ENCODE data around the gene ASCC1. TPM values are rescaled to one million over a fixed set of nuclear protein-coding genes. Genes with fewer than 3 reads are reported as not detected.

ASCC1 gene
- polyA plus RNA-seq, 1 donor (not counting 4 experiments of a cell fraction or from before 2014, with no cell fraction given), result 32.9 TPM

DNA sequence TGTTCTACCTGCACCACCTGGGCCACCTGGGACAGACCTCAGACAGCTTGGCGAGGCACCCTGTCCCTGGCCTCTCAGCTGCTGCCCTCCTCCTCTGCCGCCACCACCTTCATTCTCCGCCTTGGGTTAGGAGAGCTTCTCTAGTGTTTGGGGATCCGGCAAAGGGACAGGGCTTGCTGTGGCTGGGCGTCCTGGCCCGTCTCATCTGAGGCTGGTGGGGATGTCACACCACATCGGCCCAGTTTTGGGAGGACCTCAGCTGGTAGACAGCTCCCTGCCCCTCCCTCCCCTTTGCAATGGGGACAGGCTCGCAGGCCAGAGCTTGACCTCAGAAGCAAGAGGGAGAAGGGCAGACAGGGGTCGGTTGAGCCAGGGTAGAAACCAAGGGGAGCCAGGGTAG is 154.1 kb downstream of the ASCC1 start:
- no peak overlapping the region for H2AFZ ChIP-seq (ENCODE audit: control insufficient read depth, low read length)
- peaks cover 13% of the 10 kb centered on the region for H3K27me3 ChIP-seq (ENCODE audit: control insufficient read depth, extremely low read depth, insufficient read depth, low read length)
- no peak overlapping the region for H3K9ac ChIP-seq (ENCODE audit: control insufficient read depth, extremely low read depth, insufficient read depth, low read length)
- no peak overlapping the region for H3K4me3 ChIP-seq (ENCODE audit: control insufficient read depth in 2 of 3, extremely low read depth in 1 of 3, insufficient read depth in 2 of 3, low read depth in 1 of 3, low read length in 3 of 3)
- dilution Hi-C loops (cut with MboI; ENCODE audit: extremely low pct_ligation_motif_present, low sequenced_read_pairs), result no loop called here
- DNase-seq (ENCODE audit: low read depth, low spot score) (no peak), FAIRE-seq (no peak)
- H4K20me1 ChIP-seq (ENCODE audit: control insufficient read depth, extremely low read depth, insufficient read depth, low read length), result no peaks in the 10 kb centered on the region
- no peaks in the 10 kb centered on the region for H3K36me3 ChIP-seq (ENCODE audit: control insufficient read depth in 2 of 2, extremely low read depth in 1 of 2, insufficient read depth in 2 of 2, low read length in 2 of 2)
- H3K27ac ChIP-seq (ENCODE audit: control insufficient read depth, insufficient read depth, low read length), result no peak overlapping the region
- H3K9me3 ChIP-seq (ENCODE audit: control insufficient read depth, low read depth, low read length), result no peaks in the 10 kb centered on the region
- no peak for TF ChIP-seq EZH2 (IDR thresholded peaks at IDR 0.05; ENCODE audit: low read length)
- TF ChIP-seq, protein P1, sequence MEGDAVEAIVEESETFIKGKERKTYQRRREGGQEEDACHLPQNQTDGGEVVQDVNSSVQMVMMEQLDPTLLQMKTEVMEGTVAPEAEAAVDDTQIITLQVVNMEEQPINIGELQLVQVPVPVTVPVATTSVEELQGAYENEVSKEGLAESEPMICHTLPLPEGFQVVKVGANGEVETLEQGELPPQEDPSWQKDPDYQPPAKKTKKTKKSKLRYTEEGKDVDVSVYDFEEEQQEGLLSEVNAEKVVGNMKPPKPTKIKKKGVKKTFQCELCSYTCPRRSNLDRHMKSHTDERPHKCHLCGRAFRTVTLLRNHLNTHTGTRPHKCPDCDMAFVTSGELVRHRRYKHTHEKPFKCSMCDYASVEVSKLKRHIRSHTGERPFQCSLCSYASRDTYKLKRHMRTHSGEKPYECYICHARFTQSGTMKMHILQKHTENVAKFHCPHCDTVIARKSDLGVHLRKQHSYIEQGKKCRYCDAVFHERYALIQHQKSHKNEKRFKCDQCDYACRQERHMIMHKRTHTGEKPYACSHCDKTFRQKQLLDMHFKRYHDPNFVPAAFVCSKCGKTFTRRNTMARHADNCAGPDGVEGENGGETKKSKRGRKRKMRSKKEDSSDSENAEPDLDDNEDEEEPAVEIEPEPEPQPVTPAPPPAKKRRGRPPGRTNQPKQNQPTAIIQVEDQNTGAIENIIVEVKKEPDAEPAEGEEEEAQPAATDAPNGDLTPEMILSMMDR (optimal IDR thresholded peaks at IDR 0.05 in 1 of 3, IDR thresholded peaks at IDR 0.05 in 1 of 3, conservative IDR thresholded peaks at IDR 0.05 in 1 of 3; ENCODE audit: extremely low read depth in 1 of 3, insufficient read depth in 2 of 3, low read length in 3 of 3), result no peak
- no peak overlapping the region for H3K4me2 ChIP-seq (ENCODE audit: control insufficient read depth, extremely low read depth, insufficient read depth, low read depth, low read length)
- no peaks in the 10 kb centered on the region for H3K79me2 ChIP-seq (ENCODE audit: control insufficient read depth, insufficient read depth, low read length)
- H3K4me1 ChIP-seq (ENCODE audit: control insufficient read depth, extremely low read depth, insufficient read depth, low read length), result peaks cover 6% of the 10 kb centered on the region
- H3K9me1 ChIP-seq (ENCODE audit: control insufficient read depth, extremely low read depth, insufficient read depth, low read length), result no peaks in the 10 kb centered on the region

DNA sequence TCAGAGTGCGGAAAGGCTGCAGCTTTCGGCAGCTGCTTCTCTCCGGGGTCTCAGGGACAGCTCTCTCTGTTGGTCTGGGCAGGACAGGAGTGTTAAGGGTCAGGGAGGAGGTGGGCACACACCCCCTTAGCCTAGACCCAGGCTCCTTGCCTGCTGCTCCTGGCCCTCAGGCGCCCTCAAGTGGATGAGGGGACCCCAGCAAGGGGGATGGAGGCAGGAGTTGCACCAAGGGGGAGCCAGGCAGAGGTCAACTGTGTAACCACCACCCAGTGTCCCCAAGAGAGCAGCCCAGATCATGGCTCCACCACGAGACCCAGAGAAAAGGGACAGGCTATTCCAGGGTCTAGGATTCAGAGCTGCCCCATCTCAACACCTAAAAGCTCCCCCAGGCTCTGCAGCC is 154.6 kb downstream of the ASCC1 start:
- DNase-seq (ENCODE audit: low read depth, low spot score), result no peak
- FAIRE-seq, result no peak
- no peaks in the 10 kb centered on the region for H3K9me3 ChIP-seq (ENCODE audit: control insufficient read depth, low read depth, low read length)

More for the DNA sequence above, 154.6 kb downstream of the ASCC1 start:
- Histone ChIP-seq H3K4me3 (ENCODE audit: control insufficient read depth in 2 of 3, extremely low read depth in 1 of 3, insufficient read depth in 2 of 3, low read depth in 1 of 3, low read length in 3 of 3) (no peak overlapping the region), H3K4me2 (ENCODE audit: control insufficient read depth, extremely low read depth, insufficient read depth, low read depth, low read length) (no peak overlapping the region), H3K36me3 (ENCODE audit: control insufficient read depth in 2 of 2, extremely low read depth in 1 of 2, insufficient read depth in 2 of 2, low read length in 2 of 2) (no peaks in the 10 kb centered on the region), H4K20me1 (ENCODE audit: control insufficient read depth, extremely low read depth, insufficient read depth, low read length) (no peaks in the 10 kb centered on the region), H3K4me1 (ENCODE audit: control insufficient read depth, extremely low read depth, insufficient read depth, low read length) (peaks cover 6% of the 10 kb centered on the region), H3K9me1 (ENCODE audit: control insufficient read depth, extremely low read depth, insufficient read depth, low read length) (no peaks in the 10 kb centered on the region), H3K9ac (ENCODE audit: control insufficient read depth, extremely low read depth, insufficient read depth, low read length) (no peak overlapping the region), H3K79me2 (ENCODE audit: control insufficient read depth, insufficient read depth, low read length) (no peaks in the 10 kb centered on the region), H2AFZ (ENCODE audit: control insufficient read depth, low read length) (no peak overlapping the region), H3K27ac (ENCODE audit: control insufficient read depth, insufficient read depth, low read length) (no peak overlapping the region), H3K27me3 (ENCODE audit: control insufficient read depth, extremely low read depth, insufficient read depth, low read length) (peaks cover 13% of the 10 kb centered on the region)
- dilution Hi-C loops (cut with MboI; ENCODE audit: extremely low pct_ligation_motif_present, low sequenced_read_pairs), result no loop called here
- TF ChIP-seq, protein P1 (optimal IDR thresholded peaks at IDR 0.05 in 1 of 3, IDR thresholded peaks at IDR 0.05 in 1 of 3, conservative IDR thresholded peaks at IDR 0.05 in 1 of 3; ENCODE audit: extremely low read depth in 1 of 3, insufficient read depth in 2 of 3, low read length in 3 of 3), result peak in 2 of 3 experiments; percentile 17 to 54
- TF ChIP-seq EZH2 (IDR thresholded peaks at IDR 0.05; ENCODE audit: low read length), result no peak

Measured in keratinocyte (primary cell).